Sigmoid colon (tissue), 7 donors: Measurements from ENCODE around the gene CAMTA1. TPM values are rescaled to one million over a fixed set of nuclear protein-coding genes. Genes with fewer than 3 reads are reported as not detected.

Experiments used
- DNase-seq: peaks from one replicate; pipeline ENCODE4 v3.0.0-alpha.2; 2019
- H3K27ac ChIP-seq, 4 donors: fragments of 200-600 bp; sonication (generic); one replicate each; pipeline ENCODE4 v1.5.1; 2016 to 2019; ENCODE audit warnings: mild to moderate bottlenecking in 1 of 4
- H3K27me3 ChIP-seq, 3 donors: fragments of 200-600 bp; sonication (generic); one replicate each; pipeline ENCODE4 v1.5.1; 2019; ENCODE audit warnings: mild to moderate bottlenecking in 1 of 3
- H3K36me3 ChIP-seq, 4 donors: fragments of 200-600 bp; sonication (generic); one replicate each; pipeline ENCODE4 v1.5.1; 2016 to 2019
- H3K4me1 ChIP-seq, 4 donors: fragments of 200-600 bp; sonication (generic); one replicate each; pipeline ENCODE4 v1.5.1; 2017 to 2019
- H3K4me3 ChIP-seq, 4 donors: fragments of 200-600 bp; sonication (generic); one replicate each; pipeline ENCODE4 v1.5.1; 2017 to 2019; ENCODE audit warnings: mild to moderate bottlenecking in 2 of 4, moderate library complexity in 1 of 4
- H3K9me3 ChIP-seq, 4 donors: fragments of 200-600 bp in 3 of 4; sonication (generic) in 3 of 4; one replicate each; pipeline versions ENCODE4 v1.5.1 to v1.6.1; 2013 to 2019
- EP300 ChIP-seq, 4 donors: sonication (generic); formaldehyde crosslinking; IDR thresholded peaks; one replicate each; pipeline ENCODE4 v1.6.1; 2017; ENCODE audit warnings: antibody characterized with exemption in 4 of 4
- POLR2A ChIP-seq, 2 donors: fragments of 450-650 bp; IDR thresholded peaks; one replicate each; pipeline ENCODE4 v1.6.1; 2016; ENCODE audit warnings: antibody characterized with exemption in 2 of 2, mild to moderate bottlenecking in 2 of 2, moderate library complexity in 2 of 2
- POLR2AphosphoS5 ChIP-seq, 4 donors: sonication (generic); formaldehyde crosslinking; IDR thresholded peaks; one replicate each; pipeline ENCODE4 v1.6.1; 2017; ENCODE audit warnings: antibody characterized with exemption in 4 of 4
- WGBS, 2 donors: extraction: QIAGEN DNeasy Blood & Tissue Kit; methylation state at CpG; one replicate each; pipeline ENCODE4 v1.1.7; 2013; 5-methylcytosine and 5-hydroxymethylcytosine counted together
- intact Hi-C: fragments of 100-400 bp; cut with DNase I; formaldehyde crosslinking; loops from one replicate; pipeline ENCODE4 v1.15.1; 2023
- polyA plus RNA-seq, 3 donors: library from polyadenylated mRNA; stranded (reverse); fragments of 200-250 nt; gene quantifications; one replicate each; pipeline ENCODE4 v1.2.3, GENCODE V29; 2013
- total RNA-seq, 4 donors: library from RNA; depleted of rRNA; stranded (reverse); fragments of >200 nt; gene quantifications; one replicate each; pipeline ENCODE4 v1.1.0, GENCODE V29; 2016
- TF ChIP-seq, protein P1 (sequence below), 4 experiments: fragments of 450-650 bp in 3 of 4; fragments of 200-600 bp in 1 of 4; IDR thresholded peaks; one replicate each; pipeline ENCODE4 v1.5.1; 2016 to 2019; ENCODE audit warnings: antibody characterized with exemption in 4 of 4, mild to moderate bottlenecking in 3 of 4, moderate library complexity in 2 of 4
- donor health status: healthy with polysubstance abuse.
- donor health status: Bipolar disorder and iron deficiency.
- donor health status: healthy.

The CAMTA1 gene
- total and polyA plus RNA-seq, 7 donors = 97.9 to 196 (median 177) TPM

DNA sequence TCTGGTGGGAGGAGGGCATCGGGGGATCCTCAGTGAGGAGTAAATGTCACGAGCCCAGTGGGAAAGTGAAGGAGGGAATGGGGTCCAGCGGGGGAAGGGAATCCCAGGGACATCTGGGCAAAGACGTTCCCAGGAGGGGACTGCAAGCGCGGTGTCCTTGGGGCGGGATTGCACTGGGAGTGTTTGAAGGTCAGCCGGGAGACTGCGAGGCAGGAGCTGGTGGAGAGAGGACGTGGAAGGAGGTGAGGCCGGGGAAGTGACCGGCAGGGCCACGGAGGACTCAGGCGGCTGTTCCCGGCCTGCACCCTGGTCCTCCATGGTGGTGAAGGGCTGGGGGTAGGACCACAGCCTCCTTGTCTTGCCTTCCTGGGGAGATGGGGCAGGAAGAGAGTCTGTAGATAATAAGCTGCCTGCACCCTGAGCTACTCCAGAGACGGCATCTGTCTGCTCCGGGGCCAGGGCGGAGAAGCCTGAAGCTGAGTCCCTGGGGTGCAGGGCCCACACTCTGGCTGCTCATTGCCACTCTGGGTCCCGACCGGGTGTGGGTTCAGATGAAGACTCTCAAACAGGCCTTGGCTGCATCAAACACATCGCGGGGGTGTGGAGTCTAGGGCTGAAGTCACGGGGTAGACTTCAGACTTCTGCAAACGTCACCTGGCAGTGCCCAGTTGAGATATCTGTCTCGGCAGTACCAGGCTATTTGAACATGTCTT, 264.8 kb downstream of the CAMTA1 start:
- 80 to 82% methylated on average over 25 of the region's 25 CpGs for WGBS, 2 donors
- no peak for DNase-seq
- H3K36me3 ChIP-seq = no peaks in the 10 kb centered on the region
- H3K9me3 ChIP-seq = peaks cover 0 to 4% (median 0%) of the 10 kb centered on the region in 4 donors
- no peak overlapping the region for H3K4me3 ChIP-seq
- H3K27me3 ChIP-seq = peaks cover 0 to 19% (median 0%) of the 10 kb centered on the region in 3 donors
- intact Hi-C loops = no loop called here
- no peak overlapping the region for H3K27ac ChIP-seq
- no peaks in the 10 kb centered on the region for H3K4me1 ChIP-seq
- TF ChIP-seq, protein P1, sequence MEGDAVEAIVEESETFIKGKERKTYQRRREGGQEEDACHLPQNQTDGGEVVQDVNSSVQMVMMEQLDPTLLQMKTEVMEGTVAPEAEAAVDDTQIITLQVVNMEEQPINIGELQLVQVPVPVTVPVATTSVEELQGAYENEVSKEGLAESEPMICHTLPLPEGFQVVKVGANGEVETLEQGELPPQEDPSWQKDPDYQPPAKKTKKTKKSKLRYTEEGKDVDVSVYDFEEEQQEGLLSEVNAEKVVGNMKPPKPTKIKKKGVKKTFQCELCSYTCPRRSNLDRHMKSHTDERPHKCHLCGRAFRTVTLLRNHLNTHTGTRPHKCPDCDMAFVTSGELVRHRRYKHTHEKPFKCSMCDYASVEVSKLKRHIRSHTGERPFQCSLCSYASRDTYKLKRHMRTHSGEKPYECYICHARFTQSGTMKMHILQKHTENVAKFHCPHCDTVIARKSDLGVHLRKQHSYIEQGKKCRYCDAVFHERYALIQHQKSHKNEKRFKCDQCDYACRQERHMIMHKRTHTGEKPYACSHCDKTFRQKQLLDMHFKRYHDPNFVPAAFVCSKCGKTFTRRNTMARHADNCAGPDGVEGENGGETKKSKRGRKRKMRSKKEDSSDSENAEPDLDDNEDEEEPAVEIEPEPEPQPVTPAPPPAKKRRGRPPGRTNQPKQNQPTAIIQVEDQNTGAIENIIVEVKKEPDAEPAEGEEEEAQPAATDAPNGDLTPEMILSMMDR (IDR thresholded peaks at IDR 0.05) = no peak
- TF ChIP-seq POLR2AphosphoS5 (IDR thresholded peaks at IDR 0.05) (no peak), POLR2A (IDR thresholded peaks at IDR 0.05) (no peak), EP300 (IDR thresholded peaks at IDR 0.05) (no peak)

DNA sequence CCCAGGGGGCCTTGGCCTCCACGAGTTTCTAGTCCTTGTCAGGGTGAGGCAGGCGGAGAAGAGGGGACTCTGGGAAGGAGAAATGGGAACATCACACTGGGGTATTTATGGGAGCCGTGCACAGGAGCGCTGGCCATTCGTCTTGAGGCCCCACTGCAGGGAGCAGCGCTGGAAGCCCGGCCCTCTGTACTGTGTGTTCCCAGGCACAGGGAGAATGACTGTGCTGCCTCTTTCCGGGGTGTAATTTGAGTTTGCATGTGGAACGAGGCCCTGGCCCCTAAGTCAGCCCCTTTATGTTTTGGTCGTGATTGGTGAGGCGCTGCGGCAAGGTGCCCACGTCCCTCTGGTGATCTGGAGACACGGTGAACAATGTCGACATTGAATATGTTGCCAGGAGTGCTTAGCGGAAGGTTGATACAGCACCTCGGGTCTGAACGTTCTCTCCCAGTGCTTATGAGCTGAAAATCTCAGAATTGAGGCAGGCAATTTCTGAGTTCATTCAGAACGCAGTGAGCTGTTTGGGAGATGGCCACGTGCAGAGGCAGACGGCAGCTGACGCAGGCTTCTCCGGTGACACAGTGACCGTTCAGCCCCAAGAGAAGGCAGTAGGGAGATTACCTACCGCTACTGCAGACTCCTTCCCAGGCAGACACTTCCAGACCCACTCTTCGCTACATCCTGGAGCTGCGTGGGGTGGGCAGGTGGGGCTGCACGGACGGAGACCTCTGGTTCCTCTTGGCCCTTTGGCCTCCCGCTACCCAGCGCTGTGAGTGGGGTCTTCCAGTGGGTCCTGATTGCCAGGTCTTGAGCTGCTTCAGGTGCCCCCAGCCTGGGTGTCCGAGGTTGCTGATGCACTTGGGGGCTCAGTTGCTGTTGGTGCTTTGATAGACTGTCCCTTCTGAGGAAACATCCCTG, 265.8 kb downstream of the CAMTA1 start:
- Histone ChIP-seq H3K27me3 (peaks cover 0 to 19% (median 0%) of the 10 kb centered on the region in 3 donors), H3K4me3 (no peak overlapping the region), H3K9me3 (peaks cover 0 to 4% (median 0%) of the 10 kb centered on the region in 4 donors), H3K27ac (no peak overlapping the region), H3K36me3 (no peaks in the 10 kb centered on the region), H3K4me1 (no peaks in the 10 kb centered on the region)
- intact Hi-C loops = no loop called here
- no peak for DNase-seq
- 75 to 78% methylated on average over 32 of the region's 32 CpGs for WGBS, 2 donors
- TF ChIP-seq, protein P1 (IDR thresholded peaks at IDR 0.05) = no peak
- TF ChIP-seq POLR2A (IDR thresholded peaks at IDR 0.05) (no peak), POLR2AphosphoS5 (IDR thresholded peaks at IDR 0.05) (no peak), EP300 (IDR thresholded peaks at IDR 0.05) (no peak)

DNA sequence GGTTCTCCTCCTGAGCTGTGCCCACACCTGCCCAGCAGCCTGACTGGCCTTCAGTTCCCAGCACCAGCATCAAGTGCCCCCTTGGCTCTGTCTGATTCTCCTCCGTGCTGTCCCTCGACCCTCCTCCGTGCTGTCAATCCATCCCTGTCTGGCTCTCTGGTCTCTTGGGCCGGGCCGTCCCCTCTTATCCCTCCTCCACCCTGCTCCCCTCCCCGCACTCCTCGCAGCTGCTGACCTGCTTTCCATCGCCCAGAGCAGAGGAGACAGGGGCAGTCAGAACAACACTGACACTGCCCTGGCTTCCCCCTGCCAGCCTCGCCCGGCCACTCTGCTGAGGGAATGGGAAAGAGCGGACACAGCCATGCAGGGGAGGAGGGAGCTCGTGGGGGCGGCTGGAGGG, 267.4 kb downstream of the CAMTA1 start:
- no peak for DNase-seq
- H3K27me3 ChIP-seq = peaks cover 0 to 21% (median 0%) of the 10 kb centered on the region in 3 donors
- no peaks in the 10 kb centered on the region for H3K9me3 ChIP-seq
- no peaks in the 10 kb centered on the region for H3K4me1 ChIP-seq
- H3K27ac ChIP-seq = no peak overlapping the region
- TF ChIP-seq POLR2AphosphoS5 (IDR thresholded peaks at IDR 0.05) = no peak
- TF ChIP-seq POLR2A (IDR thresholded peaks at IDR 0.05) = no peak
- TF ChIP-seq, protein P1 (IDR thresholded peaks at IDR 0.05) = no peak
- TF ChIP-seq EP300 (IDR thresholded peaks at IDR 0.05) = no peak
- H3K36me3 ChIP-seq = no peaks in the 10 kb centered on the region
- no peak overlapping the region for H3K4me3 ChIP-seq
- WGBS, 2 donors = 79 to 83% methylated on average over 13 of the region's 13 CpGs
- intact Hi-C loops = no loop called here

DNA sequence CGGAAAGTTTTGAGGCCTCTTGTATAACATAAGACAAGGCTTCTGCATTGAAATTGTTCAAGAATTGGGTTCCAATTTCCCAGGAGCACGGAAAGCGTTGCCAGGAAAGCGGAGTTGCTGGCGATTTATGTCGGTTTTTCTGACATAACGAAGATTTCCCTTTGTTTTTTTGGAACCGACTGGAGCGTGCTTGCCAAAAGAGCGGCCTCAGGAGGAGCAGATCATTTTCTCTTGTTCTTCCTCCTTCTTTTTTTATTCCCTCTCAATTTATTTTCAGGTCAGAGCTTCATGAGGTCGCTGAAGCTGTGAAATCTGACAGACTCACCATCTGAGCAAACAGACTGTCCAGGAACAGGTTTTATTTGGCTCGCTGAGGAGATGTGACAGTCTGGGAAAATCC, 275.5 kb downstream of the CAMTA1 start:
- H3K4me1 ChIP-seq = no peaks in the 10 kb centered on the region
- H3K9me3 ChIP-seq = no peaks in the 10 kb centered on the region
- intact Hi-C loops = no loop called here
- H3K36me3 ChIP-seq = no peaks in the 10 kb centered on the region
- 78 to 83% methylated on average over 12 of the region's 12 CpGs for WGBS, 2 donors
- TF ChIP-seq EP300 (IDR thresholded peaks at IDR 0.05) = no peak
- H3K27ac ChIP-seq = no peak overlapping the region
- H3K27me3 ChIP-seq = peaks cover 0 to 3% (median 0%) of the 10 kb centered on the region in 3 donors
- no peak overlapping the region for H3K4me3 ChIP-seq
- DNase-seq = no peak
